Activated CD4-positive, alpha-beta T cell treated with anti-CD3 and anti-CD28 coated beads for 1 hour (primary cell): ENCODE data around the gene TSPAN9.
A peak's percentile ranks its signal among the peaks of the same experiment; 100 is the strongest.
"Not testable (repeated sequence)": the region's sequence is repeated elsewhere in the genome, so short reads cannot be mapped to it uniquely, and the experiment has no call there.

Source experiments
- DNase-seq: peaks from one replicate; pipeline ENCODE4 v3.0.0-alpha.2; 2020

The TSPAN9 gene

GRCh38 chr12:3045494-3045893 lies 31.7 kb upstream of the TSPAN9 start:
- DNase-seq: no peak

GRCh38 chr12:3045989-3046388 lies 31.2 kb upstream of the TSPAN9 start:
- DNase-seq: no peak

GRCh38 chr12:3046441-3047200 lies 30.6 kb upstream of the TSPAN9 start:
- DNase-seq: no peak

- DNase-seq: no peak
Measured at GRCh38 chr12:3047961-3048360, 29.2 kb upstream of the TSPAN9 start.

GRCh38 chr12:3048540-3048939 lies 28.6 kb upstream of the TSPAN9 start:
- no peak for DNase-seq

GRCh38 chr12:3049176-3049575 lies 28.0 kb upstream of the TSPAN9 start:
- DNase-seq: no peak

GRCh38 chr12:3049611-3050249 lies 27.4 kb upstream of the TSPAN9 start:
- no peak for DNase-seq

- no peak for DNase-seq
Measured at GRCh38 chr12:3054374-3054773, 22.8 kb upstream of the TSPAN9 start.

- no peak for DNase-seq
Measured at GRCh38 chr12:3055026-3055703, 22.0 kb upstream of the TSPAN9 start.

- no peak for DNase-seq
Measured at GRCh38 chr12:3055704-3056467, 21.3 kb upstream of the TSPAN9 start.

- DNase-seq: no peak
Measured at GRCh38 chr12:3061059-3061458, 16.1 kb upstream of the TSPAN9 start.

- no peak for DNase-seq
Measured at GRCh38 chr12:3061501-3062215, 15.5 kb upstream of the TSPAN9 start.

- no peak for DNase-seq
Measured at GRCh38 chr12:3065300-3065699, 11.9 kb upstream of the TSPAN9 start.

- DNase-seq: not testable (repeated sequence)
Measured at GRCh38 chr12:3065846-3066245, 11.3 kb upstream of the TSPAN9 start.

- DNase-seq: no peak
Measured at GRCh38 chr12:3069714-3070113, 7.5 kb upstream of the TSPAN9 start.

- DNase-seq: no peak
Measured at GRCh38 chr12:3071107-3071506, 6.1 kb upstream of the TSPAN9 start.

- no peak for DNase-seq
Measured at GRCh38 chr12:3071710-3072109, 5.5 kb upstream of the TSPAN9 start.

- DNase-seq: peak; percentile 71
Measured at GRCh38 chr12:3073438-3074250, 3.5 kb upstream of the TSPAN9 start.

- DNase-seq: no peak
Measured at GRCh38 chr12:3075315-3075714, 1.9 kb upstream of the TSPAN9 start.

GRCh38 chr12:3077572-3078081 lies 448 bp downstream of the TSPAN9 start:
- no peak for DNase-seq

- no peak for DNase-seq
Measured at GRCh38 chr12:3078086-3078820, 1.1 kb downstream of the TSPAN9 start.
